GM12891 (cell line): ENCODE data around the gene NKAIN4.

Experiments used
- POLR2A ChIP-seq: IDR thresholded peaks from 2 replicates; pipeline ENCODE4 v1.6.1; 2011; ENCODE audit warnings: low read depth, low read length, control low read depth
- POLR2AphosphoS5 ChIP-seq: IDR thresholded peaks from 2 replicates; pipeline ENCODE4 v1.6.1; 2011; ENCODE audit warnings: low read depth, low read length, control low read depth
- POU2F2 ChIP-seq: IDR thresholded peaks from 2 replicates; pipeline ENCODE4 v1.6.1; 2011; ENCODE audit warnings: low read depth, mild to moderate bottlenecking, control low read depth, low read length, moderate library complexity
- SPI1 ChIP-seq: IDR thresholded peaks from 2 replicates; pipeline ENCODE4 v1.6.1; 2011; ENCODE audit warnings: low read depth, low read length, control low read depth
- TAF1 ChIP-seq: IDR thresholded peaks from 2 replicates; pipeline ENCODE4 v1.6.1; 2011; ENCODE audit warnings: low read depth, low read length, control low read depth

DNA sequence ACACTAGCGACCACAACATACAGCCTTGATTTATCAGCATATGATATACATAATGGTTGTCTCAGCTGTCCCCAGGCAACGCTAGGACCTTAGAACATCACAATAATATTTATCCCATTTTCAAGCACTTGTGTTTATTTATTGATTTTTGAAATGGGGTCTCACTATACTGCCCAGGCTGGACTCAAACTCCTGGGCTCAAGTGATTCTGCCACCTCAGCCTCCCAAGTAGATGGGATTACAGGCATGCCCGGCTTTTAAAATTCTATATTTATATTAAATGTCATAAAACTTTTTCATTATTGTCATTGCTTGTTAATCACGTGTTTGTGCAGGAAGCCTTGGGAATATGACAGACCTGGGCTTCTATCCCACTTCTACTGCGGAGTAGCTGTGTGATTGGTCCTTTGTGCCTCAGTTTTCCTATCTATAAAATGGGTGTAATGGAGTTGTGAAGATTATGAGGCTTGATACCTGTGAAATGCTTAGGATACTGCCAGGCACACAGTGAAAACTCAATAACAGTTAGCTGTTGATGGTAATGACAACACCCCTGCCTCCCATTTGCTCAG is 48.9 kb upstream of the NKAIN4 start:
- TF ChIP-seq POLR2A (no peak), POLR2AphosphoS5 (no peak), SPI1 (no peak), POU2F2 (no peak), TAF1 (no peak)
